T-helper 1 cell treated with Interleukin-12 subunit alpha and Interleukin-12 subunit beta and Interleukin-4 antibody, amounts not matched to agents 30 μg/mL and 1 μg/mL, for 36 hours (primary cell): ENCODE data around the gene ENAH.

Source experiments
- H3K27ac Mint-ChIP-seq: one replicate; pipeline ENCODE4 v1.8.0; 2021; ENCODE audit warnings: mild to moderate bottlenecking, mixed read lengths
- H3K27me3 Mint-ChIP-seq: one replicate; pipeline ENCODE4 v1.8.0; 2021; ENCODE audit warnings: low read depth, mixed read lengths
- H3K36me3 Mint-ChIP-seq: one replicate; pipeline ENCODE4 v1.8.0; 2021; ENCODE audit warnings: low read depth, mixed read lengths
- H3K4me1 Mint-ChIP-seq: one replicate; pipeline ENCODE4 v1.8.0; 2021; ENCODE audit warnings: low read depth, mixed read lengths
- H3K4me3 Mint-ChIP-seq: one replicate; pipeline ENCODE4 v1.8.0; 2021; ENCODE audit warnings: mild to moderate bottlenecking, moderate library complexity, mixed read lengths
- H3K9me3 Mint-ChIP-seq: one replicate; pipeline ENCODE4 v1.8.0; 2021; ENCODE audit warnings: mixed read lengths

Gene ENAH

GRCh38 chr1:225612287-225612686 is 40.6 kb downstream of the ENAH start:
- no peaks in the 10 kb centered on the region for H3K27me3 Mint-ChIP-seq
- H3K27ac Mint-ChIP-seq = no peak overlapping the region
- no peak overlapping the region for H3K4me3 Mint-ChIP-seq
- H3K36me3 Mint-ChIP-seq = no peaks in the 10 kb centered on the region
- no peaks in the 10 kb centered on the region for H3K4me1 Mint-ChIP-seq
- H3K9me3 Mint-ChIP-seq = no peaks in the 10 kb centered on the region

DNA sequence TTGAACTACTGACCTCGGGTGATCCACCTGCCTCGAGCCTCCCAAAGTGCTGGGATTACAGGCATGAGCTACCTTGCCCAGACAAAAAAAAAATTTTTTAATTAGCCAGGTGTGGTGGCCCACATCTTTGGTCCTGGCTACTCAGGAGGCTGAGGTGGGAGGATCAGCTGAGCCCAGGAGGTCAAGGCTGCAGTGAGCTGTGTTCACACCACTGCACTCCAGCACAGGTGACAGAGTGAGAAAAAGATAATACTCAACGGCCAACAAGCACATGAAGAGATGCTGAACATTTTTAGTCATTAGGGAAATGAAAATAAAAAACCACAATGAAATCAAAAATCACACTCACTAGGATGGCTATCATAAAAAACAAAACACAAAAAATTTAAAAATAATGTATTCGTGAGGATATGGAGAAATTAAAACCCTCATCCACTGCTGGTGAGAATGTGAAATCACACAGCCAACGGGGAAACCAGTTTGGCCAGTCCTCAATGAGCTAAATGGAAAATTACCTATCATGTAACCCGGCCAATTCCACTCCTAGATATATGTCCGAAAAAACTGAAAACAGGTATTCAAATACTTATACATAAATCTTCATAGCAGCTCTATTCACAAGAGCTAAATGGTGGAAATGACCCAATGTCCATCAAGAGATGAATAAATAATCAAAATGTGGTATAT is 41.2 kb downstream of the ENAH start:
- Mint-ChIP-seq H3K27me3 (no peaks in the 10 kb centered on the region), H3K4me3 (no peak overlapping the region), H3K9me3 (no peaks in the 10 kb centered on the region), H3K36me3 (no peaks in the 10 kb centered on the region), H3K27ac (no peak overlapping the region), H3K4me1 (no peaks in the 10 kb centered on the region)

DNA sequence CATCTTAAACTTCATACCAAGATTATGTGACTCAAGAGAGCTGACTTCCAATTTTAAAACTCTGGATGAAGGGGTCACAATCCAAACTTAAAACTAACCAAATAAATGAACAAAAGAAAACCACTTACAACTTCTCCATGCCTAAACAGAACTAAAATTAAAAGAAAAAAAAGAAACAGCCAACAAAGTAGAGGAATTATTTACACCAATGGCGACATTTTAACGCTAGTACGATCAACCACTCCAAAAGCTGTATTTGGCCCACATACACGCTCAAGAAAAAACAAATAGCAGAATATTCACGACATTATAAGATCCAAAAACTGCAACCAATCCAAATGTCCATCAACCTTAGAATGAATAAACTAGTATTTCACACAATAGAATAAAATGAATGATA is 42.4 kb downstream of the ENAH start:
- H3K27ac Mint-ChIP-seq = no peak overlapping the region
- no peak overlapping the region for H3K4me3 Mint-ChIP-seq
- H3K4me1 Mint-ChIP-seq = no peaks in the 10 kb centered on the region
- no peaks in the 10 kb centered on the region for H3K36me3 Mint-ChIP-seq
- no peaks in the 10 kb centered on the region for H3K27me3 Mint-ChIP-seq
- no peaks in the 10 kb centered on the region for H3K9me3 Mint-ChIP-seq

DNA sequence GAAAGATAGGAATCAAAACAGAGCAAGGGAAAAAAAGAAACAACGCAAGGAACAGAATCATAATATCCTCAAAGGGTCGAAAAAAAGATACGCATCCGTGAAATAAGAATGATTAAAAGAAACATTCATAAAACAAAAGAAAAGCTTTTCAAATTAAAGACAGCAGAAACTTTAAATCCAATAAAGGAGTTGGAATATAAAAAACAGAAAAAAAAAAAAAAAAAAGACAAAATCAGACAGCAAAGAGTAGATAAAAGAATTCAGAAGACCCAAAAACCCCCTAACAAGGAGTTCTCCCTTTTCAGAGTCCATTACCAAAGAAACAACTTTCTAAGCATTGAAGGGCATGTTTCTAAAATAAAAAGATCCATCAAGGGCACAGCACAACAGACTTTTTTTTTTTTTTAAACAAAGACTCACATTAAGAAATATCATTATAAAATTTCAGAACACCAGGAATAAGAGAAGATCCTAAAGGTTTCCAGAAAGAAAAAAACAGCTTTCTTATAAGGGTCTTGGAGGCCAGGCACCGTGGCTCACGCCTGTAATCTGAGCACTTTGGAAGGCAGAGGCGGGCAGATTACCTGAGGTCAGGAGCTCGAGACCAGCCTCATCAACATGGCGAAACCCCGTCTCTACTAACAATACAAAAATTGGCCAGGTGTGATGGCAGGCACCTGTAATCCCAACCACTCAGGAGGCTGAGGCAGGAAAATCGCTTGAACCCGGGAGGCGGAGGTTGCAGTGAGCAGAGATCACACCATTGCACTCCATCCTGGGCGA is 44.7 kb downstream of the ENAH start:
- no peaks in the 10 kb centered on the region for H3K9me3 Mint-ChIP-seq
- H3K27me3 Mint-ChIP-seq = no peaks in the 10 kb centered on the region
- H3K36me3 Mint-ChIP-seq = no peaks in the 10 kb centered on the region

DNA sequence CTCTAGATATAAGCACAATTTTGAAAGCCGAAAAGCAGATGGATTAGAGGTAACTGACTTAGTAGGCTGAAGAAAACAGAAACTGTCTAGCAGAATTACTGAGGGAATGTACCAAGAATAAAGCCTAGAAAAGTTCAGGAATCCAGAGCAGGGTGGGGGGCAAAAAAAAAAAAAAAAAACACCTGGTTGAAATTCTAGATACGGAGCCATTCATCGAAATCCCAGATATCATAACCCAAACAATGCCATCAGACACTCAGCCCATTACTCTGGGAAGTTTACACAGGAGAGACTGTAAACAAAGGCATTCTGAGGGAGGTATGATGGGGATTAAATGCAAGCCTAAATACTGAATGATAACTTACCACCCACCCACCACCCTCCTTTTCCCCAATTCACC is 45.6 kb downstream of the ENAH start:
- Mint-ChIP-seq H3K36me3 (no peaks in the 10 kb centered on the region), H3K4me3 (no peak overlapping the region), H3K4me1 (no peaks in the 10 kb centered on the region), H3K9me3 (no peaks in the 10 kb centered on the region), H3K27me3 (peaks cover 3% of the 10 kb centered on the region), H3K27ac (no peak overlapping the region)

More for the DNA sequence above, 44.7 kb downstream of the ENAH start:
- no peak overlapping the region for H3K4me3 Mint-ChIP-seq
- H3K27ac Mint-ChIP-seq = no peak overlapping the region
- H3K4me1 Mint-ChIP-seq = no peaks in the 10 kb centered on the region

- Mint-ChIP-seq H3K4me3 (no peak overlapping the region), H3K27me3 (peaks cover 7% of the 10 kb centered on the region), H3K36me3 (no peaks in the 10 kb centered on the region), H3K9me3 (peaks cover 8% of the 10 kb centered on the region), H3K4me1 (no peaks in the 10 kb centered on the region), H3K27ac (no peak overlapping the region)
Measured at GRCh38 chr1:225603538-225604354, 49.2 kb downstream of the ENAH start.

GRCh38 chr1:225602590-225603206 is 50.2 kb downstream of the ENAH start:
- Mint-ChIP-seq H3K27me3 (peaks cover 7% of the 10 kb centered on the region), H3K4me3 (no peak overlapping the region), H3K4me1 (no peaks in the 10 kb centered on the region), H3K27ac (no peak overlapping the region), H3K9me3 (peaks cover 8% of the 10 kb centered on the region), H3K36me3 (no peaks in the 10 kb centered on the region)

DNA sequence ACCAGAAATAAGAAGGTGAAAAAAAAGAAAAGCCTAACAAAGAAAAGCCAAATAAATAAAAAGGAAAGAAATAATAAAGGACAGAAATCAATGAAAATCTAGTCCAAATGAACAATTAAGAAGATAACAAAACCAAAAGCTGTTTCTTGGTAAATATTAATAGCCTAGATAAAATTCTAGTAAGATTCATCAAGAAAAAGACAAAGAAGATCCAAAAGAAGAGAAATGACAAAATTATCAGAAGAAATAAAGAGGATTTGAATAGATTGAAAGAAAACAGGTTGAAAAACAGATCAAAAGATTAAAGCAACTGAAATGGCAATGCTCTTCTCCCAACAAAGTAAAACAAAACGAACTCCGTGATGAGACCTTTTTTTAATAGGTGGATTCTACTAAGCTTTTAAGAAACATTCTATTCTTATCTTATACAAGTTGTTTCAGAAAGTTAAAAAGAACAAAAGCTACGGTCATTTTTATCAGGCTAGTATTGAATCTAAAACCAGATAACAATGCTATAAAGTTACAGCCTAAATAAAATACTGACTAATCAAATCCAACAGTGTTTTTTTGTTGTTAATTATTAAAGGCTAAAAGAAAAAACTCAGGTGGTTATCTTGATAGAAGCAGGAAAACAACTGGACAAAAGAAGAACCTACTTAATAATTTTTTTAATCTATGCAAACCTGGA is 50.9 kb downstream of the ENAH start:
- no peaks in the 10 kb centered on the region for H3K4me1 Mint-ChIP-seq
- no peaks in the 10 kb centered on the region for H3K36me3 Mint-ChIP-seq
- H3K27ac Mint-ChIP-seq = no peak overlapping the region
- H3K27me3 Mint-ChIP-seq = peaks cover 8% of the 10 kb centered on the region
- H3K4me3 Mint-ChIP-seq = no peak overlapping the region
- H3K9me3 Mint-ChIP-seq = peaks cover 8% of the 10 kb centered on the region

DNA sequence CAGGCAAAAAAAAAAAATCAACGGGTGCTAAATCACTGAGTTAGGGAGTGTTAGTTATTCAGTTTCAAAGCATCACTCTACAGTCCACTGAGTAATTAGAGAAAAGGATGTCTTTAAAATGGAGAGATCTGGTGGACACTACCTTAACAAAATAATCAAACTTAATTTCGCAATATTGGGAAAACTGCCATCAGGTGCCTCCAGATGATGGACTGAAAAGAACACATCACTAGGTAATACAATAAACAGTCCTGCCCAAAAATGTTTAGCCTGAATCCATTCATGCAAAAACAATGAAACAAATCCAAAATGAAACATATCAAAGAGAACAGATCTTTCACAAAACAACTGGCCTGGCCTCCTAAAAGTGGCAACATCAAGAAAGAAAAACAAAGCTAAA is 54.1 kb downstream of the ENAH start:
- Mint-ChIP-seq H3K27me3 (peaks cover 21% of the 10 kb centered on the region), H3K4me3 (no peak overlapping the region), H3K4me1 (no peaks in the 10 kb centered on the region), H3K27ac (no peak overlapping the region), H3K9me3 (peaks cover 8% of the 10 kb centered on the region), H3K36me3 (no peaks in the 10 kb centered on the region)

- Mint-ChIP-seq H3K9me3 (peaks cover 8% of the 10 kb centered on the region), H3K4me3 (no peak overlapping the region), H3K36me3 (no peaks in the 10 kb centered on the region), H3K4me1 (no peaks in the 10 kb centered on the region), H3K27ac (no peak overlapping the region), H3K27me3 (peaks cover 21% of the 10 kb centered on the region)
Measured at GRCh38 chr1:225597926-225598575, 54.9 kb downstream of the ENAH start.

GRCh38 chr1:225596736-225597135 is 56.2 kb downstream of the ENAH start:
- H3K36me3 Mint-ChIP-seq = no peaks in the 10 kb centered on the region
- H3K9me3 Mint-ChIP-seq = peaks cover 8% of the 10 kb centered on the region
- H3K27ac Mint-ChIP-seq = no peak overlapping the region
- H3K27me3 Mint-ChIP-seq = peaks cover 18% of the 10 kb centered on the region
- no peak overlapping the region for H3K4me3 Mint-ChIP-seq
- no peaks in the 10 kb centered on the region for H3K4me1 Mint-ChIP-seq

DNA sequence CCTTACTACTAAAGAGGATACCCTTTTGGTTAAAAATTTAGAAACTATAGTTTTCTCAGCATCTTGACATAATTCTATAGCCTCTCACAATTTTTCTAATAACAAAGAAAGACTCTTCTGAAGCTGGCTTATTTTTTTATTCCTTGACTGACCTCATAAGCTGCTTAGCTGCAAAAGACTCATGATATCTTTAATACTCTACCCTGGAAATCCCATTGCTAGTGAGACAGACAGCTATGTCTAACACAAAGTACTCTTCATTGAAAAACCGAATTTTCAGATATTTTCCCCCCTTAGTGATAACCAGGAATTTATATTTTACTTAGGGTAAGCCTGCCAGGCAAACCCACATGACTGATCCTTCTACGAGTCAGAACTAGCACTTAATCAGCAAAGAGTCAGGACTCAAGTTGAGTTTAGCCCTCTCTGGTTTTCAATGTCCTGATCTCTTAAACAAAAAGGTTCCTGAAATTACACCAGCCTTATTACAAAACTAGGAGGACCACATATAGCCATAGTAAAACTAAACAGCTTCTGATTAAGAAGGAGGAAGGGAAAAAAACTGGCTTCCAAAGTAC is 56.9 kb downstream of the ENAH start:
- no peaks in the 10 kb centered on the region for H3K36me3 Mint-ChIP-seq

GRCh38 chr1:225595452-225595851 is 57.5 kb downstream of the ENAH start:
- Mint-ChIP-seq H3K4me3 (no peak overlapping the region), H3K27me3 (peaks cover 21% of the 10 kb centered on the region), H3K27ac (no peak overlapping the region), H3K4me1 (no peaks in the 10 kb centered on the region), H3K36me3 (no peaks in the 10 kb centered on the region), H3K9me3 (peaks cover 8% of the 10 kb centered on the region)

More for the DNA sequence above, 56.9 kb downstream of the ENAH start:
- H3K27me3 Mint-ChIP-seq = peaks cover 18% of the 10 kb centered on the region
- H3K27ac Mint-ChIP-seq = no peak overlapping the region
- H3K4me1 Mint-ChIP-seq = no peaks in the 10 kb centered on the region
- H3K9me3 Mint-ChIP-seq = peaks cover 8% of the 10 kb centered on the region
- H3K4me3 Mint-ChIP-seq = no peak overlapping the region
